LNCAP (cell line): ENCODE results near the gene TBC1D9B.

Source experiments
- CTCF ChIP-seq: fragments of 450-650 bp; IDR thresholded peaks from 2 replicates; pipeline ENCODE4 v1.5.1; 2017; ENCODE audit warnings: mild to moderate bottlenecking

TBC1D9B gene

GRCh38 chr5:179854356-179854755 lies 53.3 kb downstream of the TBC1D9B start:
- TF ChIP-seq CTCF = no peak

GRCh38 chr5:179852993-179853547 lies 54.6 kb downstream of the TBC1D9B start:
- no peak for TF ChIP-seq CTCF

GRCh38 chr5:179841621-179842020 lies 66.1 kb downstream of the TBC1D9B start:
- TF ChIP-seq CTCF = no peak

GRCh38 chr5:179840766-179841165 lies 66.9 kb downstream of the TBC1D9B start:
- TF ChIP-seq CTCF = no peak

- TF ChIP-seq CTCF = no peak
Measured at GRCh38 chr5:179840321-179840720, 67.4 kb downstream of the TBC1D9B start.

- no peak for TF ChIP-seq CTCF
Measured at GRCh38 chr5:179839328-179840256, 68.1 kb downstream of the TBC1D9B start.

- no peak for TF ChIP-seq CTCF
Measured at GRCh38 chr5:179837076-179838011, 70.4 kb downstream of the TBC1D9B start.
